Measurements from ENCODE around the gene DOCK2. TPM values are rescaled to one million over a fixed set of nuclear protein-coding genes. Genes with fewer than 3 reads are reported as not detected.

Gene DOCK2
- total and polyA plus RNA-seq, 9 of the 15 experiments (the other 6 are each of a cell fraction or from before 2014, with no cell fraction given): 4.5 to 42.6 (median 20.5) TPM

DNA sequence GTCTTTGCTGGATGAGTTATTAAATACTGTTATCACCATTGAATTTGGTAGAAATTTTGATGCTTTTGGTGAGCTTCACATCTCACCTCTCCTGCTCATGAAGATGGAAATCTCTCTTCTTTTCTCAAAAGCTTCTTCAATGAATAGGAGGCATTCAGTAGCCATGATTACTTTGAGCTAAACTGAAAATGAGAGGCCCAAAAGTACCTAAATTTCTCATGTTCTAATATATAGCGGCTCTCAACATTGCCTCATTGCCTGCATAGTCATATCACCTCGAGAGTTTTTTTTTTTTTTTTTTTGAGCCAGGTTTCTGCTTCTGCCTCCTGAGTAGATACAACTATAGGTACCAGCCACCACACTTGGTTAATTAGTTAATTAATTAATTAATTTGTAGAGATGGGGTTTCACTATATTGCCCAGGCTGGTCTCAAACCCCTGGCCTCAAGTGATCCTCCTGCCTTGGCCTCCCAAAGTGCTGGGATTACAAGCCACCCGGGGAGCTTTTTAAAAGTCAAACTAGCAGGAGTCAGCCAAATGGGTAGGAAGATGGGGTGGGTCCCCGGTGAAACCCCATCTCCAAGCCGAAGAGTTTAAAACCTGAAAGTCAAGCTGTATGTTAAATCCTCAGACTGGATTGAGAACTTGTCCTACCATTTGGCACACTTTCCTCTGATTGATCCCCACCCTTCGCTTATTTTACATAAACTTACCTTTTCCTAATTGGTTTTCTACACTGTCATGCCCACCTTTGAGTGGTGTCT, 169.0 kb downstream of the DOCK2 start:
- Histone ChIP-seq H3K4me2 (ENCODE audit: insufficient read depth, low read length) (no peak overlapping the region), H3K79me2 (ENCODE audit: control insufficient read depth, insufficient read depth, low read length) (no peaks in the 10 kb centered on the region), H3K27me3 (ENCODE audit: control insufficient read depth in 2 of 2, insufficient read depth in 2 of 2, low read length in 2 of 2) (no peaks in the 10 kb centered on the region), H3K27ac (ENCODE audit: extremely low read depth, low read depth, low read length) (no peak overlapping the region), H3K9ac (ENCODE audit: insufficient read depth in 1 of 2, low read depth in 2 of 2, low read length in 2 of 2) (no peak overlapping the region), H3K4me1 (replicated peaks in 1 of 2; ENCODE audit: control insufficient read depth in 2 of 2, insufficient read depth in 2 of 2, low read length in 2 of 2) (peaks cover 0 to 16% of the 10 kb centered on the region in 2 experiments; a peak in 4 of 5 replicates), H3K4me3 (no peak overlapping the region), H3K9me1 (ENCODE audit: control insufficient read depth, insufficient read depth, low read length) (no peaks in the 10 kb centered on the region), H2AFZ (ENCODE audit: low read depth, low read length) (no peak overlapping the region), H3K9me3 (replicated peaks; ENCODE audit: control insufficient read depth, insufficient read depth, low read depth, low read length) (no peaks in the 10 kb centered on the region), H3K36me3 (ENCODE audit: control insufficient read depth, insufficient read depth, low read length) (no peaks in the 10 kb centered on the region), H4K20me1 (replicated peaks; ENCODE audit: control insufficient read depth, insufficient read depth, low read length) (no peaks in the 10 kb centered on the region; the same call in 1 of the 2 replicates)
- WGBS (ENCODE audit: insufficient coverage, low coverage, missing lambda C conversion rate): 54% methylated on average over 6 of the region's 6 CpGs
- DNase-seq (ENCODE audit: extremely low read depth in 1 of 4, low spot score in 3 of 4) (no peak), ATAC-seq (no peak), FAIRE-seq (no peak)
- CTCF ChIA-PET (ENCODE audit: low intra/inter-chr PET ratio): no interaction called here
- POLR2A ChIA-PET: no interaction called here
- in situ Hi-C loops (cut with MboI) (no loop called here), intact Hi-C loops (cut with micrococcal nuclease) (loop anchor here (10.0 kb wide), 1 partner anchor 179 kb away; the partner anchor contains the start of gene INSYN2B)
- no peak for TF ChIP-seq SAFB2 (IDR thresholded peaks at IDR 0.05; ENCODE audit: borderline replicate concordance, low read depth, low read length, severe bottlenecking)
- no peak for TF ChIP-seq ZNF77 (CRISPR knock-in tag; IDR thresholded peaks at IDR 0.05)
- no peak for TF ChIP-seq ZNF41 (CRISPR knock-in tag; conservative IDR thresholded peaks at IDR 0.05)
- TF ChIP-seq NFE2 (IDR thresholded peaks at IDR 0.05; ENCODE audit: low read depth): no peak
- TF ChIP-seq ETV6 (IDR thresholded peaks at IDR 0.05; ENCODE audit: borderline replicate concordance in 1 of 2, low read depth in 2 of 2, low read length in 1 of 2): no peak
- TF ChIP-seq ETV6 (CRISPR knock-in tag; IDR thresholded peaks at IDR 0.05; ENCODE audit: borderline replicate concordance): no peak
- no peak for TF ChIP-seq CHD2 (IDR thresholded peaks at IDR 0.05; ENCODE audit: low read depth, low read length)
- TF ChIP-seq NEUROD1 (IDR thresholded peaks at IDR 0.05; ENCODE audit: borderline replicate concordance, low read depth, low read length, partially characterized antibody): no peak
- TF ChIP-seq ESRRA (IDR thresholded peaks at IDR 0.05; ENCODE audit: borderline replicate concordance, low read depth): no peak
- TF ChIP-seq ELF2 (CRISPR knock-in tag; IDR thresholded peaks at IDR 0.05): no peak
- no peak for TF ChIP-seq FOXO4 (CRISPR knock-in tag; IDR thresholded peaks at IDR 0.05)
- TF ChIP-seq KLF16 (IDR thresholded peaks at IDR 0.05): no peak
- TF ChIP-seq HDAC8 (tag; IDR thresholded peaks at IDR 0.05): no peak
- TF ChIP-seq FIP1L1 (IDR thresholded peaks at IDR 0.05; ENCODE audit: low read depth, low read length, poor library complexity, severe bottlenecking): no peak
- TF ChIP-seq ZNF212 (CRISPR knock-in tag; IDR thresholded peaks at IDR 0.05): no peak
- TF ChIP-seq GATA2 (CRISPR knock-in tag; IDR thresholded peaks at IDR 0.05): no peak
- no peak for TF ChIP-seq ZNF124 (CRISPR knock-in tag; IDR thresholded peaks at IDR 0.05)
- TF ChIP-seq, protein P1, sequence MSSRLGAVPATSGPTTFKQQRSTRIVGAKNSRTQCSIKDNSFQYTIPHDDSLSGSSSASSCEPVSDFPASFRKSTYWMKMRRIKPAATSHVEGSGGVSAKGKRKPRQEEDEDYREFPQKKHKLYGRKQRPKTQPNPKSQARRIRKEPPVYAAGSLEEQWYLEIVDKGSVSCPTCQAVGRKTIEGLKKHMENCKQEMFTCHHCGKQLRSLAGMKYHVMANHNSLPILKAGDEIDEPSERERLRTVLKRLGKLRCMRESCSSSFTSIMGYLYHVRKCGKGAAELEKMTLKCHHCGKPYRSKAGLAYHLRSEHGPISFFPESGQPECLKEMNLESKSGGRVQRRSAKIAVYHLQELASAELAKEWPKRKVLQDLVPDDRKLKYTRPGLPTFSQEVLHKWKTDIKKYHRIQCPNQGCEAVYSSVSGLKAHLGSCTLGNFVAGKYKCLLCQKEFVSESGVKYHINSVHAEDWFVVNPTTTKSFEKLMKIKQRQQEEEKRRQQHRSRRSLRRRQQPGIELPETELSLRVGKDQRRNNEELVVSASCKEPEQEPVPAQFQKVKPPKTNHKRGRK (tag; IDR thresholded peaks at IDR 0.05): no peak
- no TSS peak for BruUV-seq (replicated peaks)

Measured in K562 (cell line).